SJCRH30 (cell line): ENCODE measurements around the gene CNTNAP4. TPM values are rescaled to one million over a fixed set of nuclear protein-coding genes. Genes with fewer than 3 reads are reported as not detected.

Source experiments
- DNase-seq, 2 experiments: peaks; one replicate each; pipeline ENCODE4 v3.0.0-alpha.2; 2015 to 2020
- H3K27ac ChIP-seq: fragments of 250-450 bp; sonication (Bioruptor Pico); 2 replicates; pipeline ENCODE4 v1.5.1; 2020; ENCODE audit warnings: mild to moderate bottlenecking, moderate library complexity
- H3K27me3 ChIP-seq: fragments of 250-450 bp; sonication (Bioruptor Pico); 2 replicates; pipeline ENCODE4 v1.5.1; 2020; ENCODE audit warnings: mild to moderate bottlenecking, moderate library complexity
- H3K36me3 ChIP-seq: fragments of 250-450 bp; sonication (Bioruptor Pico); 2 replicates; pipeline ENCODE4 v1.5.1; 2020; ENCODE audit warnings: mild to moderate bottlenecking, moderate library complexity
- H3K4me1 ChIP-seq: fragments of 250-450 bp; sonication (Bioruptor Pico); 2 replicates; pipeline ENCODE4 v1.5.1; 2020; ENCODE audit warnings: mild to moderate bottlenecking, moderate library complexity
- H3K4me3 ChIP-seq: fragments of 250-450 bp; sonication (Bioruptor Pico); 2 replicates; pipeline ENCODE4 v1.5.1; 2020; ENCODE audit warnings: mild to moderate bottlenecking, moderate library complexity
- H3K9me3 ChIP-seq: fragments of 250-450 bp; sonication (Bioruptor Pico); replicated peaks from 2 replicates; pipeline ENCODE4 v1.5.1; 2020; ENCODE audit warnings: mild to moderate bottlenecking, moderate library complexity
- total RNA-seq: library from RNA; depleted of rRNA; stranded (reverse); fragments of >200 nt; shearing (Covaris generic); gene quantifications from 2 replicates; pipeline ENCODE4 v1.2.3, GENCODE V29; 2014

The CNTNAP4 gene
- total RNA-seq, 1 experiment from 2014 or later = not detected

DNA sequence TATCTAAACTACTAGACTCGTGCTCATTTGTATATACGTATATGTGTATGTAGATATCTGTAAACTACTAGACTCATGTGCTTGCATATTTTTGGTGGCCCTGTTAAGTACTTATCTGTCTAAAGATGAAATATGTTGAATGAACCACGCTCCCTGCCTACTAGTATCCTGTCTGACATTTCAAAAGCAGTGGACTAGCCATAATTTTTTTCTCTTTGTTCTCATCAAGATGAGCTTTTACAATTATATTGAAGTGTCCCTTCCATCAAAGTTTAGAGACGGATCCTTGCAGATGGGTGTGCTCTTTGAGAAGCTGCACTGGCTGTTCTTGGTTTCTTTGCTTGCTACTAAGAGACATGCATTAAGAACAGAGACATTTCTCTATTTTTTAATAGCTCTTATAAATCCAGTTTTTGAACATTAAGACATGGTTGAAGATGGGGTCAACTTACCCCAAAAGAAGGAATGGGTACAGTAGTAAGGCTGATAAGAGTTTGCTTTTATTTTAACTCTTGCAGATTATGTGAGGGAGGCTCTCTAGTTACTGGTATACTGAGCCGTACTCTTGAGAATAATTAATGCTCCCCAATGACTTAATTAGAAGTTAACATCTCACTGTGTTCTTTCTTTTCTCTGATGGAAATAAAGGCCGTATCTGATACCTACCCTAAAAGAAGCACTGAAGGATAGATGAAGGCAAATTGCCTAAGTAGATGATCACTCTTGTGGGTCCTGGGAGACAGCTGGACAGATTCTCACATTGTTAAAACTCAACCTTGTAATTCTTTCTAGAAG lies 3.4 kb downstream of the CNTNAP4 start:
- DNase-seq = no peak
- no peaks in the 10 kb centered on the region for H3K9me3 ChIP-seq
- H3K4me3 ChIP-seq = no peak overlapping the region
- H3K36me3 ChIP-seq = no peaks in the 10 kb centered on the region
- no peak overlapping the region for H3K27ac ChIP-seq
- H3K27me3 ChIP-seq = no peaks in the 10 kb centered on the region
- no peaks in the 10 kb centered on the region for H3K4me1 ChIP-seq

DNA sequence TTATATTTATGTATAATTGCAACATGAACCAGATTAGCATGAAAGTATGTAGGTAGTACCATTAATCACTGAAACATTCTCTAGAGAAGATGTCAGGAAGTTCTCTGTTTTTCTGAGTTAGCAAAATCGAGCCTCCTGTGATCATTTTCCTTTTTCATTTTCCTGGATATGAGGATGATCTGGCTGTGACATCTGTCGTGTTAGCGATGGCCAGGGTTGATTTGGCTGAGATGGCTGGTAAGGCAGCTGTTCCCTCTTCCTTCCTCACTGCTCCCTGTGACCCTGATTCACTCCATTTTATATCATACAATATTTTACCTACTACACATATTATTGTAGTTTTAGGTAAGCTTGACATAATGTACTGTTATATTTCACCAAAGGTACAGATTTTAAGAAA lies 10.3 kb downstream of the CNTNAP4 start:
- DNase-seq = no peak
- no peaks in the 10 kb centered on the region for H3K36me3 ChIP-seq
- no peaks in the 10 kb centered on the region for H3K4me1 ChIP-seq
- no peak overlapping the region for H3K27ac ChIP-seq
- no peaks in the 10 kb centered on the region for H3K27me3 ChIP-seq
- no peaks in the 10 kb centered on the region for H3K9me3 ChIP-seq
- no peak overlapping the region for H3K4me3 ChIP-seq

DNA sequence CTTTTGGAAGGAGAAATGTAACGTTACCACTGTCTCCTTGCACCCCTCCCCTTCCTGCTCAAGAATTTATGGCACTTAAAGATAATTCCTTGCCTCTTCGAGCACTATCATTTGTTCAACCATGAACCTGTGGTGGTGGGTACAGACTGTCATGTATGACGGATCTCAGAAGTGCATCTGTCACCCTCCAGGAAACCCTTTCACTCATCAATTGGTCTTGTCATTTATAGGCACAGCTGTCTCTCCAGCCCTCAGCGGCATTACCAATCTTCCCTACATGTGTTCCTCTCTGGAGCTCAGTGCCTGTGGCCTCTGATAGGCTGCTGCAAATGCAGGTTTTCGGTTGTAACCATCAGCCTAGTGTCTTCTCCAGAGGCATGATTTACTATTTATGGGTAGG lies 15.0 kb downstream of the CNTNAP4 start:
- no peaks in the 10 kb centered on the region for H3K9me3 ChIP-seq
- no peak overlapping the region for H3K4me3 ChIP-seq
- H3K27ac ChIP-seq = no peak overlapping the region
- DNase-seq = no peak
- no peaks in the 10 kb centered on the region for H3K36me3 ChIP-seq
- H3K4me1 ChIP-seq = no peaks in the 10 kb centered on the region
- no peaks in the 10 kb centered on the region for H3K27me3 ChIP-seq

DNA sequence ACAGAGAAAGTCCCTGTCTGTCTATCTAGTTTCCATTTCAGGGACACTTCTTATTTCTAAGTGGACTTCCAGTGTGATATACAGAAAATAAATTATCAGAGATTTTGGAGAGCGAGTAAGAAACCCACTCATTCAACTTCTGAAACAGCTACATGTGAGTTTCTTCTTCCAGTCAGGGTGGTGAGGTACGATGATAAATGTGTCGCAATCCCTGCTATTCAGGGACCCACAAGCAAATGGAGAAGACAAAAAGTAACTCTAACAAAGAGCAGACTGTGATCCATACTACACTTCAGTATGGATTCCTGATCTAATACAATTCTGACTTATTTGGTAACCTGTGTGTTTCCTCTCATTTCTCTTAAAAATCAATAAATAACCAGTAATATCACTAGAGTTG lies 16.8 kb downstream of the CNTNAP4 start:
- Histone ChIP-seq H3K4me3 (no peak overlapping the region), H3K4me1 (no peaks in the 10 kb centered on the region), H3K9me3 (no peaks in the 10 kb centered on the region), H3K36me3 (no peaks in the 10 kb centered on the region), H3K27me3 (no peaks in the 10 kb centered on the region), H3K27ac (no peak overlapping the region)
- no peak for DNase-seq

DNA sequence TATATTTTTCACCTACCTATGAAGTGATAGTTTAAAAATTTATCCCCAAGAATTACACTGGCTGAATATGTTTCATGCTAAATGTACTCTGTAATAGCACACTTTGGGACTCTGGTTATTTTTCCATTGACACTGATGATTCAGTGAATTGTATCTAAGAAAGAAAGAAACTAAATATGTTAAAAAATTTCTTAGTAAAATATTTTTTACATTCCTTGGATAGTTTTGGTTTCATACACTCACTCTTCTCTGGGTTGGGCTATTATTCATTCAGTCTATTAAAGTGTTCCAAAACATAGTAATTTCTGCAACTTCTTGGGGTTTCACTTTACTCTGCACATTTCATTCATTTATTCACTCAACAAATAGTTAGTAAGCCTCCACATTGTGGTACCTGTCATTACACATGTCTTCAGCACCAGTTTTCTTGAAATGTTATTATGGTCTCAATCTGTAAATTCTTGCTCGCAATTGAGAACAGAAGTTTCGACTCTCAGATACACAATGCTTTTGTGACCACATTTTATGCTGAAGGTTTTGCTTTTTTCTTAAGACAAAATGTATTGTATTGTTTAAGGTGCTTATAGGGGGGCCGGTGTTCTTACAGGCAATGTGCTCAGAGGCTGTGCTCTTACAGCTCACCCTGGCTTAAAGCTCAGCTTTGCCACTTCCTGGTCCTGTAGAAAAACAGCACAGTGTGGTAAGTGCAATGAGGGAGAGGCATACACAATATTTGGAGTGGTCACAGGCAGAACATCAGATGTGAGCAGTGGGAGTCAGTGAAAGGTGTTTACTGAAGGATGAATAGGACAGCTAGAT lies 17.4 kb downstream of the CNTNAP4 start:
- Histone ChIP-seq H3K4me3 (no peak overlapping the region), H3K27me3 (no peaks in the 10 kb centered on the region), H3K36me3 (no peaks in the 10 kb centered on the region), H3K9me3 (no peaks in the 10 kb centered on the region), H3K27ac (no peak overlapping the region), H3K4me1 (no peaks in the 10 kb centered on the region)
- no peak for DNase-seq

DNA sequence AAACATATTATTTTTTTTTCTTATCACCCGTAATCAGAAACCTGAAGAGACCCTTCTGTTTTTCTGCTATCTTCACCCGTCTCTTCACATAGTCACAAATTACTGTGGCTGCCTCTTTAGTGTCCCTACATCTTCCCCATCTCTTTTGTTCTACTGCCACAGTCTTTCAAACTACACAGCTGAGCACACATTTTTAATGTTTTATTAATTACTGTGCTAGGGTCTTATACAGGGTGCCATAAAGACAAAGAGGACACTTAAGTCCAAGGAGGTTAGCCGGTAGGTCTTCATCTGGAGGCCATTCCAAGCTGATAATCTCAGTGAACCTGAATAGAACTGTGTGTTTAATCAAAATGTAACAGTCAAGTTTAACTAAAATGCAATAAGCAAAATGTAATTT lies 20.7 kb downstream of the CNTNAP4 start:
- Histone ChIP-seq H3K27ac (no peak overlapping the region), H3K27me3 (no peaks in the 10 kb centered on the region), H3K9me3 (no peaks in the 10 kb centered on the region), H3K4me3 (no peak overlapping the region), H3K4me1 (no peaks in the 10 kb centered on the region), H3K36me3 (no peaks in the 10 kb centered on the region)
- no peak for DNase-seq

DNA sequence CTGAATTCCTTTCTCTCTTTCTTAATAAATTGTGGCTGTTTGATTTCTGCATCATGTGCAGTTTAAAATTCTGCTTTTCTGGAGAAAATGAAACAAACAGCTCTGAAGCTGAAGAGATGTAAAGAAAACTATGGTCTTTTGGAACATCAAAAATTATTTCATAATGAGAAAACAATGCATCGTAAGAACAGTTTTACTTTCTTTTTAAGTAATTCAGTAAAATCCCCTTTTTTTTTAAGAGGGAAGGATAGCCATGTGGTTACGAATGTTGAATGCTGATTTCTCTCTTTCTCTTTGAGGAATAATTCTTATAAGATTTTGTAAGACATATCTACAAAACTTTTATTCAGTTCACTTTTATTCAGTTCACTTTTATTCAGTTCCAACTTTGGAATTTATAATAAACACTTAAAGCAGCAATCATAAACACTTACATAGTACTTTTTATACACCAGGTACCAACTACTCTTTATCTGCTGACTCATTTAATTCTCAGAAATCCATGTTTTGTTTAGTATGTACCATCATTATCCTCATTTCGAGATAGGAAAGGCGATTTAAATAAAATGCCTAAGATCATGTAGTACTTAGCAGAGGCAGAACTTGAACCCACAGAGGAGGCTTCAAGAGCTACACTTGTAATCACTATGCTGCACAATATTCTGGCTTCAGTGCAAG lies 26.6 kb downstream of the CNTNAP4 start:
- Histone ChIP-seq H3K27ac (no peak overlapping the region), H3K4me1 (no peaks in the 10 kb centered on the region), H3K4me3 (no peak overlapping the region), H3K27me3 (no peaks in the 10 kb centered on the region), H3K36me3 (no peaks in the 10 kb centered on the region), H3K9me3 (no peaks in the 10 kb centered on the region)
- no peak for DNase-seq

DNA sequence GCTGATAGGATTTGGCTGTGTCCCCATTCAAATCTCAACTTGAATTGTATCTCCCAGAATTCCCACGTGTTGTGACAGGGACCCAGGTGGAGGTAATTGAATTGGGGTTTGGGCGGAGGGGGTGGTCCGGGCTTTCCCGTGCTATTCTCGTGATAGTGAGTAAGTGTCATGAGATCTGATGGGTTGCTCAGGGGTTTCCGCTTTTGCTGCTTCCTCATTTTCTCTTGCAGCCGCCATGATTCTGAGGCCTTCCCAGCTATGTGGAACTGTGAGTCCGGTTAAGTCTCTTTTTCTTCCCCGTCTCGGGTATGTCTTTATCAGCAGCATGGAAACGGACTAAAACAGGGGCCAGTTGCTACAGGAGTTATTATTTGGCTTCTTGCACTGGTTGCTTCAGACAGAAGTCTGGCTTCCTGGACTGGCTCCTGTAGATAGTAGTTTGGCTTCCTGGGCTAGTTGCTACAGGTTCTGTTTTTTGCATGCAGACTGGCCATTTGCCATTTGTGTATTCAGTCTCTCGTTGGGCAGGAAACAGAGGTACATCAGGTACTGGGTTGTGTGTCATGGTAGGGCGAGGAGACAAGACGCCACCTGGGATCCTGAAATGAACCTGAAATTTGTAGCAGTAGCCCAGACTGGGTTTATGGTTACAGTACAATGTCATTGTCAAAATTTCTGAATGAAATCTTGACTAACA lies 32.6 kb downstream of the CNTNAP4 start:
- no peaks in the 10 kb centered on the region for H3K4me1 ChIP-seq
- no peak overlapping the region for H3K27ac ChIP-seq

DNA sequence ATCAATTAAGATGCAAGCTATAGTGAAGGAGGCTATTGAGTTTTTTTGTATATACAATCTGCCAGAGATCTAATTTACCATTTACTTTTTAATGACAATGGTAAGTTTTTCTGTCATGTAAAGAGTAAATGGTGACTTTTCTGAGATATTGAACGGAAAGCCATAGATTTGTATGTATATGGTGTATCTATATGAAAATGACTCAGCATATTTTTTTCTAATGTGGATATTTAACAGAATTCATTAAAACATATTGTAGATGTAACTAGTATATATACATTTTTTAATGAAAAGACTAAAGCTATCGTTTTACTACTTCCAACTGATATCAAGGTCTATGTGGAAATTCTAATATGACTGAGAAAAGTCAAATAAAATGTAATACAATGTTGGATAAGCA lies 34.1 kb downstream of the CNTNAP4 start:
- DNase-seq = no peak

More for the DNA sequence above, 32.6 kb downstream of the CNTNAP4 start:
- Histone ChIP-seq H3K36me3 (no peaks in the 10 kb centered on the region), H3K9me3 (no peaks in the 10 kb centered on the region), H3K27me3 (no peaks in the 10 kb centered on the region), H3K4me3 (no peak overlapping the region)
- no peak for DNase-seq

DNA sequence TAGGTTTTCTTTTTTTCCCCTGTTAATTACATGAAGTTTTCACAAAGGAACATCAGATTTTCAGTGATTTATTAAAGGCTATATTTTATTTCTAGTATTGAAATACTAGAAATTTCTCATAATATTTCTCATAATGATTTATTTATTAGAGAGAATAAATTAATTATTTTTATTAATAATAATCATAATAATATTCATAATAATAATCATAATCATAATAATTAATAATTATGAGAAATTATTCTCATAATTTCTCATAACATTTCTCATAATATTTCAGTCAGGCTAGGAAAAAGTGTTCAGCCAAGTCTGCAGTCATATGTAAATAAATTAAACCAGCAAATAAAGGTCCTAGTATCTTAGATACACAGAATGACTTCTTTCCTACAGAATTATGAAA lies 41.4 kb downstream of the CNTNAP4 start:
- DNase-seq = no peak
- H3K27me3 ChIP-seq = no peaks in the 10 kb centered on the region
- no peak overlapping the region for H3K4me3 ChIP-seq
- no peaks in the 10 kb centered on the region for H3K4me1 ChIP-seq
- H3K36me3 ChIP-seq = no peaks in the 10 kb centered on the region
- H3K9me3 ChIP-seq = no peaks in the 10 kb centered on the region
- H3K27ac ChIP-seq = no peak overlapping the region

More for the DNA sequence above, 34.1 kb downstream of the CNTNAP4 start:
- no peaks in the 10 kb centered on the region for H3K27me3 ChIP-seq
- no peak overlapping the region for H3K27ac ChIP-seq
- no peaks in the 10 kb centered on the region for H3K36me3 ChIP-seq
- H3K4me1 ChIP-seq = no peaks in the 10 kb centered on the region
- H3K4me3 ChIP-seq = no peak overlapping the region
- H3K9me3 ChIP-seq = no peaks in the 10 kb centered on the region

DNA sequence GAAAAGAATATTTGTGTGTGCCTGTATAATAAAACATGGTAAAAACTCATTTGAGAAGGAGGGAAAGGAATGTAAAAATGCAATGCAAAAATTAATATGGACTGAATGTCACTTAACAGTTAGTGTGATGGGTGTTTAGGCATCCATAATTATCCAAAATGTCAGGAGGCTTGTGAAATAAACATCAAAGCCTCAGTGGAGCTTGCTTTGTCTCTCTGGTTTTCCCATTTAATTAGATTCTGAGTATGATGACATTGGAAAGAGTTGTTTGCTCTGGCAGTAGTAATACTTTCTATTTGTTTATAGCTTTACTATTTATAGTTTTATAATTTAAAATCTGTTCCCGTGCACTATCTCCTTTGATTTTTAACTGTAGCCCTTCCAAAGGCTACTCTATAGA lies 51.9 kb downstream of the CNTNAP4 start:
- H3K27me3 ChIP-seq = no peaks in the 10 kb centered on the region
- no peak overlapping the region for H3K4me3 ChIP-seq
- H3K9me3 ChIP-seq = no peaks in the 10 kb centered on the region
- DNase-seq = no peak
- no peaks in the 10 kb centered on the region for H3K36me3 ChIP-seq
- no peak overlapping the region for H3K27ac ChIP-seq
- H3K4me1 ChIP-seq = no peaks in the 10 kb centered on the region

DNA sequence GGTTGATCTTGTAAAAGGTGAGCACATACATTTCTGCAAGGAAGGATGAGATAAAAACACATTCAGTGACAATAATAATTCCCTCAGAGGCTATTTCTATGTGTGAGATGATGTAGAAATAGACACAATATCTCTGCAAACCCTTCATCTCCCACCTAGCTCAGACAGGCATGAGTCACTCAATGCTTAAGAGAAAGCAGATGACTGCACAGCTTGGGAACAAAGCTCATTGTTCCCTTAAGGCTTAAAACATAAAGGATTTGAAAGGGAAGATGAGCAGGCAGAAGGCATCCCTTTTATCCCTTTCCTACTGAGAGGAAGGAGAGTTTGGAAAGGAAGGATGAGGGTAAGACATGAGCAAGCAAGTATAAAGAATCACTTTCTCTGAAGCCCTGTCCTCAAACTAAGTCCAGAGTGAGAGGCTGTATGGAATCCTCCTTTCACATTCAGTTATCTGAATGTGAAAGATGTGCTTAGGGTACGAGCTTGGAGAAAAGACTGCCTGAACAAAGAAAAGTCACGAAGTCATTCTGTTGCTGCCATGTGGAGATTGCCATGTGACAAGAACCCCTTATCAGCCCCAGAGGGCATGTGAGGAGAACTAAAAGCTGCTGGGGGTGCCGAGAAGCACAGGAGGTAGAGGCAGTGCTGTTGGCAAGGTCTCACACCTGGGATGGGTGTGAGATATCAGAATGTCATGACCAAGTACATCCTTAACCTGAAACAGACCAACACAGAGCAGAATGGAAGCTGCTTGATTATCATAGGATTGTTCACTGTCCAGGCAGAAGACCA lies 58.2 kb downstream of the CNTNAP4 start:
- H3K9me3 ChIP-seq = no peaks in the 10 kb centered on the region
- H3K36me3 ChIP-seq = no peaks in the 10 kb centered on the region
- DNase-seq = no peak
- H3K27ac ChIP-seq = no peak overlapping the region
- no peaks in the 10 kb centered on the region for H3K27me3 ChIP-seq
- H3K4me1 ChIP-seq = no peaks in the 10 kb centered on the region
- H3K4me3 ChIP-seq = no peak overlapping the region

DNA sequence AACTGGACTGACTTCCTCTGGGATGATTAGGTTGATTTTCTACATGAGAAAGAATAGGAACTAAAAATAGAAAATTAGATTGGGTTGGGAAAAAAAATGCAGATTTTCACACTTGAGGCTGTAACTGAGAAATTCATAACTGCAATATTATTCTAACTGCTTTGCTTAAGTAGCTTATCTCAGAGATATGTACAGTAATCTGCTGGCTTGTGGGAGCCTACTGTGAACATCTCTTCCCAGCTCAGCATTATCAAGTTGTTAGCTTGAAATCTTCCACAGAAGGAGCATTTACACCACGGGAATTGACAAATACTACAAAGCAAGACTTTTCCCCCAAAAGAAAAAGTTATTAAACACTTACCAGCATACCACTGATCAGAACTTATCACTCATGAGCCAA lies 58.9 kb downstream of the CNTNAP4 start:
- no peaks in the 10 kb centered on the region for H3K36me3 ChIP-seq
- H3K9me3 ChIP-seq = no peaks in the 10 kb centered on the region
- H3K27ac ChIP-seq = no peak overlapping the region
- no peaks in the 10 kb centered on the region for H3K4me1 ChIP-seq
- DNase-seq = no peak
- no peak overlapping the region for H3K4me3 ChIP-seq
- H3K27me3 ChIP-seq = no peaks in the 10 kb centered on the region

DNA sequence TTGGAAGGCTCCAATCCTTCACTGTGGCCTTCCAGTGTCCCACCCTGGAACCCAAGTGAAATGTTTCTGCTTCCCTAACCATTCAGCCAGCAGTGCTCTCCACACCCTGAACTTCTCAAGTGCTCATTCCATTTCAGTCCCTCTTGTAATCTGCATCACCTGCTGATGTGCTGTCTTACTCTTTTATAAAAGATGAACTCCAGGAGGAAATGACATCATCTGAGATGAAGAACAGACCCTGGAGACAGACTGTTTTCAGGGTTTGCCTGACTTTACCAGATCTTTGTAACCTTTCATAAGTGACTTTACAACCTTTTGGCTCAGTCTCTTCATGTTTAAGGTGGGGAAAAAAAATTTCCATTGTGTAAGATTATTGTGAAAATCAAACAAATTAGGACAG lies 61.3 kb downstream of the CNTNAP4 start:
- no peak overlapping the region for H3K27ac ChIP-seq
- H3K27me3 ChIP-seq = no peaks in the 10 kb centered on the region
- H3K36me3 ChIP-seq = no peaks in the 10 kb centered on the region
- H3K4me1 ChIP-seq = no peaks in the 10 kb centered on the region
- H3K9me3 ChIP-seq = no peaks in the 10 kb centered on the region
- DNase-seq = no peak
- H3K4me3 ChIP-seq = no peak overlapping the region
